ENCODE measurements around the gene VPS54. TPM values are rescaled to one million over a fixed set of nuclear protein-coding genes. Genes with fewer than 3 reads are reported as not detected.

VPS54 gene
- total RNA-seq, 1 donor from 2014 or later: 27.0 TPM

DNA sequence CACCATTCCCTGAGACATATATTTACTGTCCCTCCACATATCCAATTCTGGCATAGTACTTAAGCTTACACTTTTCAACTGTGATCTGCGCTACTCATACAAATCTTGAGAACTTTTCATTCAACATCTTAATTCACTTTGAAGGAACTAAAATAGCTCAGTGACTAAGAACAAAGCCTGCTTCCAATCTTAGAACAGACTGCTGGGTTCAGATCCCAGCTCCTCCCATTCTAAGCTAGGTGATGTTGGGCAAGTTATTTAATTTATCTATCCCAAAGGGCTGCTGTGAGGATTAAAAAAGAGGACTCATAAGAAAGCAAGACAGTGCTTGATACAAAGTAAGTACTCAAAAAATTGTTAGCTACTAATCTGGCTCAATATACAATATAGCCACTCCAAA, 119.6 kb downstream of the VPS54 start:
- Histone ChIP-seq H3K4me1 (no peaks in the 10 kb centered on the region), H3K27me3 (no peaks in the 10 kb centered on the region), H3K9me3 (no peaks in the 10 kb centered on the region), H3K4me3 (no peak overlapping the region), H3K36me3 (peaks cover 55% of the 10 kb centered on the region), H3K27ac (no peak overlapping the region)
- DNase-seq (no peak), ATAC-seq (no peak)
- intact Hi-C loops (cut with DNase I): no loop called here
- TF ChIP-seq, protein P1, sequence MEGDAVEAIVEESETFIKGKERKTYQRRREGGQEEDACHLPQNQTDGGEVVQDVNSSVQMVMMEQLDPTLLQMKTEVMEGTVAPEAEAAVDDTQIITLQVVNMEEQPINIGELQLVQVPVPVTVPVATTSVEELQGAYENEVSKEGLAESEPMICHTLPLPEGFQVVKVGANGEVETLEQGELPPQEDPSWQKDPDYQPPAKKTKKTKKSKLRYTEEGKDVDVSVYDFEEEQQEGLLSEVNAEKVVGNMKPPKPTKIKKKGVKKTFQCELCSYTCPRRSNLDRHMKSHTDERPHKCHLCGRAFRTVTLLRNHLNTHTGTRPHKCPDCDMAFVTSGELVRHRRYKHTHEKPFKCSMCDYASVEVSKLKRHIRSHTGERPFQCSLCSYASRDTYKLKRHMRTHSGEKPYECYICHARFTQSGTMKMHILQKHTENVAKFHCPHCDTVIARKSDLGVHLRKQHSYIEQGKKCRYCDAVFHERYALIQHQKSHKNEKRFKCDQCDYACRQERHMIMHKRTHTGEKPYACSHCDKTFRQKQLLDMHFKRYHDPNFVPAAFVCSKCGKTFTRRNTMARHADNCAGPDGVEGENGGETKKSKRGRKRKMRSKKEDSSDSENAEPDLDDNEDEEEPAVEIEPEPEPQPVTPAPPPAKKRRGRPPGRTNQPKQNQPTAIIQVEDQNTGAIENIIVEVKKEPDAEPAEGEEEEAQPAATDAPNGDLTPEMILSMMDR (IDR thresholded peaks at IDR 0.05): no peak

DNA sequence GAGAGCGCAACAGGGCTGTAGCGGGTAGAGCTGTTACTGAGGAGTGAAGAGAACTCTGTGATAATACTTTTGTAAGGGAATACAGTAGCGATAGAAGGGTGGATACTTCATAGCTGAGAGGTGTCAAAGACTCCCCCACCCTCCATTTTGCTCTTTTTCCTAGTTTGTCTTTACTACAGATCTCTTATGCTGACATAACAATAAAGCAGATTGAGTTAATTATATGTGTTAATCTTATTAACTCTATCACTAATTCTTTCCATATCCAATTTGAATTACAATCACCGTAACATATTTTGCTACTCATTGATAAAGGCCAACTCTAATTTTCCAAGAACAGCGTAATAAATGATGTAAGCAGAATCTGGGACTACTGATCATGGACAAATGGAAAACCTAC, 120.4 kb downstream of the VPS54 start:
- intact Hi-C loops (cut with DNase I): no loop called here
- Histone ChIP-seq H3K9me3 (no peaks in the 10 kb centered on the region), H3K4me3 (no peak overlapping the region), H3K4me1 (no peaks in the 10 kb centered on the region), H3K36me3 (peaks cover 63% of the 10 kb centered on the region), H3K27me3 (no peaks in the 10 kb centered on the region), H3K27ac (no peak overlapping the region)
- DNase-seq (no peak), ATAC-seq (no peak)
- TF ChIP-seq, protein P1 (IDR thresholded peaks at IDR 0.05): no peak

DNA sequence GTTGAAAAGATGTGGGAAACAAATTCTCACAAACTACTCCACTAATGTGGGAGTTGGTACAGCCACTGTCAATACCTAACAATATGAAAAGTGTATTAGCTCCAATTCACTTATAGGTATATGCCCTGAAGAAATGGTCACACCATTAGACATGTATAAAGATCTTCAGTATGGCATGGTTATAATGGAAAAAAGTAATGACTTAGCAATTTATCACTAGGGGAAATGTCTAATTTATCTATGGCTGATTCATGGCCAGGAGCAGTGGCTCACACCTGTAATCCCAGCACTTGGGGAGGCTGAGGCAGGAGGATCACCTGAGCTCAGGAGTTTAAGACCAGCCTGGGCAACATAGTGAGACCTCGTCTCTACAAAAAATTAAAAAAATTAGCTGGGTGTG, 125.1 kb downstream of the VPS54 start:
- intact Hi-C loops (cut with DNase I): no loop called here
- DNase-seq: no peak
- no peak overlapping the region for H3K4me3 ChIP-seq
- TF ChIP-seq, protein P1 (IDR thresholded peaks at IDR 0.05): no peak
- ATAC-seq: no peak
- peaks cover 95% of the 10 kb centered on the region for H3K36me3 ChIP-seq
- no peaks in the 10 kb centered on the region for H3K27me3 ChIP-seq
- no peak overlapping the region for H3K27ac ChIP-seq
- H3K9me3 ChIP-seq: no peaks in the 10 kb centered on the region
- H3K4me1 ChIP-seq: no peaks in the 10 kb centered on the region

DNA sequence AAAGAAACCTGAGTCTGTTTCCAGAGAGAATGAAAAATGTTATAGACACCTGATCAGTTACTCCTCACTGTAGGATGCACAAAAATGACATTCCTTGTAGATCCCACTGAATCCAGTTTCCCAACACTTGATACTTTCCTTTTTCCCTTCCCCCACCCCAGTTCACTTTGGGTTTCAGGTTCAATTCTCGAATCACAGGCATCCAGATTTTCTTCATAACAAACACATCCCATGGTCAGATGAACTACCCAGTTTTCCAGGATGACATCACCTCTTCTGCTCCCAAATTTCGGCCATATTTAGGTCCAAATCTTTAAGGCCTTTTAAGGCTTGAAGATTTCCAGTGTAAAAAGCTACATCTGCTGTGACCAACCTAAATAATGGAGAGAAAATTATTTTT, 126.1 kb downstream of the VPS54 start:
- Histone ChIP-seq H3K9me3 (no peaks in the 10 kb centered on the region), H3K27me3 (no peaks in the 10 kb centered on the region), H3K4me3 (no peak overlapping the region), H3K27ac (no peak overlapping the region), H3K36me3 (peaks cover 94% of the 10 kb centered on the region), H3K4me1 (no peaks in the 10 kb centered on the region)
- intact Hi-C loops (cut with DNase I): no loop called here
- ATAC-seq (no peak), DNase-seq (no peak)
- TF ChIP-seq, protein P1 (IDR thresholded peaks at IDR 0.05): no peak

DNA sequence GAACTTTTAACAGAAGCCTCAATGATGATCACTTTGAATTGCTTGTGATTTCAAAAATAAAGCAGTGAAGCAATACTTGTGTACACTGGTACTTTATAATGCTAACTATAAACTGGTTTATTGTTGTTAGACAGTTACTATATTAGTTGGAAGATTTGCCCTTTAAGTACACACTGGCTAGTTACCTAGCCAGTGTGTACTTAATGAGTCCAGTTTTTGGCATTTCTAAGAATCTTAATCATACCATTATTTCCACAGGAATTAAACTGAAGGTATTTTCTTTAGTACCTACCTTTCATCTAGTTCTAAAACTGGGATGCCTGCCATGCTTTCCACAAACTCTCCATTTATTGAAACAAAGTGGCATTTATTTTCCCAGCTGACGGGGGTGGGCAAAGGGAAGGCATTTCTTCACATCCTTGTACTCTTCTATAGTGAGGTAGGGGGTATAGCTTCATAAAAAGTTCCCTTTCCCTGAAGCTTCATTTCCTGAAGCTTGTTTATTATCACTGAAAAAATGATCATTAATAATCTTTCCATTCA, 127.7 kb downstream of the VPS54 start:
- no peak for ATAC-seq

More for the DNA sequence above, 127.7 kb downstream of the VPS54 start:
- Histone ChIP-seq H3K9me3 (no peaks in the 10 kb centered on the region), H3K4me1 (no peaks in the 10 kb centered on the region), H3K27me3 (no peaks in the 10 kb centered on the region), H3K36me3 (peaks cover 95% of the 10 kb centered on the region), H3K27ac (no peak overlapping the region), H3K4me3 (no peak overlapping the region)
- no peak for DNase-seq
- TF ChIP-seq, protein P1 (IDR thresholded peaks at IDR 0.05): no peak
- intact Hi-C loops (cut with DNase I): no loop called here
